Transverse colon (tissue), 3 donors: ENCODE measurements around the gene AMACR.

Experiments used
- POLR2A ChIP-seq: fragments of 450-650 bp; IDR thresholded peaks from one replicate; pipeline ENCODE4 v1.6.1; 2016; ENCODE audit warnings: antibody characterized with exemption, mild to moderate bottlenecking, moderate library complexity
- TF ChIP-seq, protein P1 (sequence below), 5 experiments: fragments of 200-600 bp in 3 of 5; fragments of 450-650 bp in 2 of 5; sonication (generic) in 3 of 5; IDR thresholded peaks; 1 replicate in 2 of 5; 2 replicates in 3 of 5; pipeline ENCODE4 v1.5.1; 2016 to 2017; ENCODE audit warnings: antibody characterized with exemption in 5 of 5, inconsistent platforms in 3 of 5, mild to moderate bottlenecking in 2 of 5, moderate library complexity in 1 of 5

DNA sequence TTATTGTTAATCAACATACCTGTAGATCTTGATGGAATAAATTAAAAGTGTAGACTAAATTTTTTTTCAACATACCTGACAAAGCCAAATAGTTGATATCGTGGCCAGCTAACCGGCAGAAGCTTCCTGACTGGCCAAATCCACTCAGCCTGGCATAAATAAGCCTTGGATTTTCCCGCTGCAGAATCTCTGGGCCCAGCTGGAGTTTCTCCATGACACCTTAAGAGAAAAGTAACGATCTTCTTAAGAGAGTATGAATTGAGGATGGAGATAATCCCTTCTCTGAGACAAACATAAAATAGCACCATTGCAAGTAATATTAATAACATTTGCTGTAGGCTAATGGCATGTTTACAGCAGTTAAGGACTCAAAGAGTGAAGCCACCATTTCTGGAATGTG lies 2.2 kb downstream of the AMACR start:
- no peak for TF ChIP-seq POLR2A
- TF ChIP-seq, protein P1, sequence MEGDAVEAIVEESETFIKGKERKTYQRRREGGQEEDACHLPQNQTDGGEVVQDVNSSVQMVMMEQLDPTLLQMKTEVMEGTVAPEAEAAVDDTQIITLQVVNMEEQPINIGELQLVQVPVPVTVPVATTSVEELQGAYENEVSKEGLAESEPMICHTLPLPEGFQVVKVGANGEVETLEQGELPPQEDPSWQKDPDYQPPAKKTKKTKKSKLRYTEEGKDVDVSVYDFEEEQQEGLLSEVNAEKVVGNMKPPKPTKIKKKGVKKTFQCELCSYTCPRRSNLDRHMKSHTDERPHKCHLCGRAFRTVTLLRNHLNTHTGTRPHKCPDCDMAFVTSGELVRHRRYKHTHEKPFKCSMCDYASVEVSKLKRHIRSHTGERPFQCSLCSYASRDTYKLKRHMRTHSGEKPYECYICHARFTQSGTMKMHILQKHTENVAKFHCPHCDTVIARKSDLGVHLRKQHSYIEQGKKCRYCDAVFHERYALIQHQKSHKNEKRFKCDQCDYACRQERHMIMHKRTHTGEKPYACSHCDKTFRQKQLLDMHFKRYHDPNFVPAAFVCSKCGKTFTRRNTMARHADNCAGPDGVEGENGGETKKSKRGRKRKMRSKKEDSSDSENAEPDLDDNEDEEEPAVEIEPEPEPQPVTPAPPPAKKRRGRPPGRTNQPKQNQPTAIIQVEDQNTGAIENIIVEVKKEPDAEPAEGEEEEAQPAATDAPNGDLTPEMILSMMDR (IDR thresholded peaks at IDR 0.05): no peak
